IMR-90 (cell line): Measurements from ENCODE around the gene ZNF12. TPM values are rescaled to one million over a fixed set of nuclear protein-coding genes. Genes with fewer than 3 reads are reported as not detected.
"Not testable (repeated sequence)": the region's sequence is repeated elsewhere in the genome, so short reads cannot be mapped to it uniquely, and the experiment has no call there.

ENCODE experiments used
- ATAC-seq: fragments of 200-7000 bp; cut with Tn5 transposase; 2 replicates; pipeline ENCODE4 v1.9.1; 2020; ENCODE audit warnings: low read depth, mild to moderate bottlenecking, moderate library complexity
- BruUV-seq: library from RNA; stranded (reverse); fragments of 400-500 nt; replicated peaks from 2 replicates; lab custom pipeline; 2021; lab: Mats Ljungman, UMichigan
- CTCF ChIA-PET: fragments of 300-600 bp; formaldehyde crosslinking; extraction: SDS; loops from one replicate; lab custom pipeline; 2021; ENCODE audit warnings: antibody characterized with exemption; lab: Yijun Ruan, JAX
- POLR2A ChIA-PET: fragments of 300-600 bp; sonication (Branson Sonifier 250); formaldehyde crosslinking; loops from one replicate; lab custom pipeline; 2022; ENCODE audit warnings: antibody characterized with exemption; ENCODE audit not compliant: unreplicated experiment; lab: Charles Lee
- DNase-seq: peaks from one replicate; pipeline ENCODE4 v3.0.0; 2013
- H2AFZ ChIP-seq: replicated peaks from 2 replicates; pipeline ENCODE3; 2013; ENCODE audit warnings: low read length, mild to moderate bottlenecking; ENCODE audit not compliant: poor library complexity
- H2AK5ac ChIP-seq: 2 replicates; pipeline ENCODE4 v1.6.1; 2013; ENCODE audit warnings: low read depth, low read length, inconsistent platforms
- H2AK9ac ChIP-seq: replicated peaks from 2 replicates; pipeline ENCODE3; 2013; ENCODE audit warnings: mild to moderate bottlenecking, low read depth, low read length, moderate library complexity; ENCODE audit not compliant: poor library complexity
- H2BK120ac ChIP-seq: 2 replicates; pipeline ENCODE4 v1.6.1; 2013; ENCODE audit warnings: low read depth, low read length, inconsistent platforms
- H2BK15ac ChIP-seq: 3 replicates; pipeline ENCODE4 v1.6.1; 2013; ENCODE audit warnings: low read depth, low read length, inconsistent platforms
- H2BK20ac ChIP-seq: 2 replicates; pipeline ENCODE4 v1.6.1; 2013; ENCODE audit warnings: low read depth, mild to moderate bottlenecking, inconsistent platforms, low read length, moderate library complexity
- H2BK5ac ChIP-seq: 2 replicates; pipeline ENCODE4 v1.6.1; 2013; ENCODE audit warnings: mild to moderate bottlenecking, low read depth, low read length, inconsistent platforms; ENCODE audit not compliant: poor library complexity, severe bottlenecking
- H3K14ac ChIP-seq: replicated peaks from 2 replicates; pipeline ENCODE4 v1.6.1; 2013; ENCODE audit warnings: low read depth, low read length, inconsistent platforms
- H3K18ac ChIP-seq: 2 replicates; pipeline ENCODE4 v1.6.1; 2013; ENCODE audit warnings: low read depth, low read length, control low read depth
- H3K23ac ChIP-seq: 2 replicates; pipeline ENCODE4 v1.6.1; 2013; ENCODE audit warnings: low read depth, low read length, inconsistent platforms
- H3K27ac ChIP-seq: 2 replicates; pipeline ENCODE4 v1.5.1; 2013; ENCODE audit warnings: mild to moderate bottlenecking, control low read depth, low read length; ENCODE audit not compliant: insufficient read depth
- H3K27me3 ChIP-seq: 2 replicates; pipeline ENCODE4 v1.6.1; 2013; ENCODE audit warnings: low read length; ENCODE audit not compliant: control insufficient read depth, insufficient read depth
- H3K36me3 ChIP-seq: 2 replicates; pipeline ENCODE4 v1.6.1; 2013; ENCODE audit warnings: low read length, mixed read lengths; ENCODE audit not compliant: control insufficient read depth, insufficient read depth
- H3K4ac ChIP-seq: 2 replicates; pipeline ENCODE4 v1.6.1; 2013; ENCODE audit warnings: low read depth, low read length, inconsistent platforms
- H3K4me1 ChIP-seq: 2 replicates; pipeline ENCODE4 v1.6.1; 2013; ENCODE audit warnings: low read length, mixed read lengths; ENCODE audit not compliant: control insufficient read depth, insufficient read depth
- H3K4me2 ChIP-seq: 2 replicates; pipeline ENCODE4 v1.6.1; 2013; ENCODE audit warnings: low read depth, mild to moderate bottlenecking, control low read depth, low read length, moderate library complexity
- H3K4me3 ChIP-seq: 2 replicates; pipeline ENCODE4 v1.5.1; 2013; ENCODE audit warnings: low read depth, mild to moderate bottlenecking, control low read depth, low read length, moderate library complexity; ENCODE audit not compliant: insufficient read depth
- H3K56ac ChIP-seq: 2 replicates; pipeline ENCODE4 v1.6.1; 2013; ENCODE audit warnings: low read length, inconsistent platforms; ENCODE audit not compliant: insufficient read depth; ENCODE audit errors: extremely low read depth
- H3K79me1 ChIP-seq, 2 experiments: 2 replicates each; pipeline ENCODE4 v1.6.1; 2013; ENCODE audit warnings: low read length in 2 of 2, inconsistent platforms in 1 of 2, low read depth in 1 of 2
- H3K9ac ChIP-seq: 2 replicates; pipeline ENCODE4 v1.6.1; 2013; ENCODE audit warnings: low read depth, low read length, control low read depth
- H3K9me1 ChIP-seq: 2 replicates; pipeline ENCODE4 v1.6.1; 2013; ENCODE audit warnings: low read length, inconsistent platforms; ENCODE audit not compliant: insufficient read depth
- H3K9me3 ChIP-seq: 2 replicates; pipeline ENCODE4 v1.6.1; 2013; ENCODE audit warnings: low read length; ENCODE audit not compliant: control insufficient read depth, insufficient read depth
- H4K20me1 ChIP-seq: 2 replicates; pipeline ENCODE4 v1.6.1; 2013; ENCODE audit warnings: low read length, inconsistent platforms; ENCODE audit not compliant: insufficient read depth
- H4K5ac ChIP-seq: 2 replicates; pipeline ENCODE4 v1.6.1; 2013; ENCODE audit warnings: mild to moderate bottlenecking, low read depth, low read length, control low read depth
- H4K8ac ChIP-seq, 2 experiments: 2 replicates each; pipeline ENCODE4 v1.6.1; 2013; ENCODE audit warnings: low read depth in 2 of 2, low read length in 2 of 2, control low read depth in 1 of 2, inconsistent platforms in 1 of 2
- H4K91ac ChIP-seq: 2 replicates; pipeline ENCODE4 v1.6.1; 2013; ENCODE audit warnings: low read depth, low read length, inconsistent platforms; ENCODE audit not compliant: insufficient read depth
- WGBS, 2 experiments: methylation state at CpG; one replicate each; pipeline versions ENCODE4 v1.1.5 to v1.1.7; 2013; ENCODE audit warnings: missing lambda C conversion rate in 2 of 2; ENCODE audit not compliant: insufficient read length in 1 of 2; ENCODE audit errors: extremely low coverage in 2 of 2; 5-methylcytosine and 5-hydroxymethylcytosine counted together
- dilution Hi-C: fragments of 300-500 bp; cut with HindIII; formaldehyde crosslinking; loops from one replicate; pipeline ENCODE4 v1.14.3; 2018; ENCODE audit warnings: low sequenced_read_pairs; ENCODE audit not compliant: unreplicated experiment
- in situ Hi-C: fragments of 300-500 bp; cut with MboI; formaldehyde crosslinking; loops from 3 replicates; pipeline ENCODE4 v1.14.3; 2019; ENCODE audit warnings: low sequenced_read_pairs, inconsistent platforms, mixed read lengths
- intact Hi-C: fragments of 100-400 bp; cut with micrococcal nuclease; formaldehyde crosslinking; loops from 2 replicates; pipeline ENCODE4 v1.10.0; 2022
- polyA plus RNA-seq, 3 experiments: library from polyadenylated mRNA; depleted of rRNA; stranded (reverse); fragments of >200 nt; gene quantifications; 2 replicates each; pipeline ENCODE4 v1.2.3, GENCODE V29; 2012; ENCODE audit warnings: low replicate concordance in 1 of 3
- total RNA-seq: library from RNA; depleted of rRNA; stranded (reverse); fragments of >200 nt; gene quantifications from 2 replicates; pipeline ENCODE4 v1.2.3, GENCODE V29; 2012

The ZNF12 gene
- total and polyA plus RNA-seq, 2 of the 4 experiments (the other 2 are of a cell fraction): 8.2 to 20.8 TPM

DNA sequence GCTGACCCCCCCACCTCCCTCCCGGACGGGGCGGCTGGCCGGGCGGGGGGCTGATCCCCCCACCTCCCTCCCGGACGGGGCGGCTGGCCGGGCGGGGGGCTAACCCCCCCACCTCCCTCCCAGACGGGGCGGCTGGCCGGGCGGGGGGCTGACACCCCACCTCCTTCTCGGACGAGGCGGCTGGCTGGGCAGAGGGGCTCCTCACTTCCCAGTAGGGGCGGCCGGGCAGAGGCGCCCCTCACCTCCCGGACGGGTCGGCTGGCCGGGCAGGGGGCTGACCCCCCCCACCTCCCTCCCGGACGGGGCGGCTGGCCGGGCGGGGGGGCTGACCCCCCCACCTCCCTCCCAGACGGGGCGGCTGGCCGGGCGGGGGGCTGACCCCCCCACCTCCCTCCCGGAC, 35.9 kb downstream of the ZNF12 start:
- dilution Hi-C loops, POLR2A ChIA-PET, H2BK15ac ChIP-seq, H2AFZ ChIP-seq, ATAC-seq, CTCF ChIA-PET, H3K4me3 ChIP-seq, H3K14ac ChIP-seq, H3K4me1 ChIP-seq, DNase-seq, H3K4ac ChIP-seq, H3K36me3 ChIP-seq, H2BK20ac ChIP-seq, H3K9me1 ChIP-seq, H3K27me3 ChIP-seq, H3K79me1 ChIP-seq, in situ Hi-C loops, H3K27ac ChIP-seq, H3K4me2 ChIP-seq, H3K18ac ChIP-seq, H4K20me1 ChIP-seq, H2AK5ac ChIP-seq, H2AK9ac ChIP-seq, H4K5ac ChIP-seq, BruUV-seq, H2BK120ac ChIP-seq, H4K91ac ChIP-seq, H3K9ac ChIP-seq, H3K23ac ChIP-seq, H4K8ac ChIP-seq, H3K56ac ChIP-seq, intact Hi-C loops, H2BK5ac ChIP-seq: not testable (repeated sequence)
- H3K9me3 ChIP-seq: peaks cover 25% of the 10 kb centered on the region
- WGBS, 2 experiments: no CpG with 5 or more reads among the region's 34 CpGs
